Liver (tissue), 3 donors: ENCODE results near the gene FAM78A.

Experiments used
- ATF3 ChIP-seq: IDR thresholded peaks from 2 replicates; pipeline ENCODE4 v1.6.1; 2016; ENCODE audit warnings: antibody characterized with exemption
- CTCF ChIP-seq: fragments of 150-350 bp; IDR thresholded peaks from 2 replicates; pipeline ENCODE4 v1.5.1; 2017; ENCODE audit warnings: improper control_type of control experiment, low read depth, low read length; ENCODE audit not compliant: missing input control
- GABPA ChIP-seq, 2 donors: IDR thresholded peaks in 1 of 2; conservative IDR thresholded peaks in 1 of 2; 2 replicates each; pipeline ENCODE4 v1.6.1; 2016; ENCODE audit warnings: antibody characterized with exemption in 2 of 2, mild to moderate bottlenecking in 1 of 2, moderate library complexity in 1 of 2
- HNF4G ChIP-seq: IDR thresholded peaks from 2 replicates; pipeline ENCODE4 v1.6.1; 2016; ENCODE audit warnings: antibody characterized with exemption
- JUND ChIP-seq, 2 donors: IDR thresholded peaks; 2 replicates each; pipeline ENCODE4 v1.6.1; 2016; ENCODE audit warnings: antibody characterized with exemption in 2 of 2
- MAX ChIP-seq: IDR thresholded peaks from 2 replicates; pipeline ENCODE4 v1.6.1; 2016; ENCODE audit warnings: antibody characterized with exemption
- RAD21 ChIP-seq, 2 donors: IDR thresholded peaks; 2 replicates each; pipeline ENCODE4 v1.6.1; 2016; ENCODE audit warnings: antibody characterized with exemption in 2 of 2, mild to moderate bottlenecking in 2 of 2
- REST ChIP-seq: IDR thresholded peaks from 2 replicates; pipeline ENCODE4 v1.6.1; 2016; ENCODE audit warnings: antibody characterized with exemption, mild to moderate bottlenecking
- RXRA ChIP-seq, 2 donors: IDR thresholded peaks; 2 replicates each; pipeline ENCODE4 v1.6.1; 2017 to 2018; ENCODE audit warnings: antibody characterized with exemption in 2 of 2, mild to moderate bottlenecking in 1 of 2
- TAF1 ChIP-seq: conservative IDR thresholded peaks from 2 replicates; pipeline ENCODE4 v1.6.1; 2016; ENCODE audit warnings: antibody characterized with exemption, mild to moderate bottlenecking
- YY1 ChIP-seq: IDR thresholded peaks from 2 replicates; pipeline ENCODE4 v1.6.1; 2016; ENCODE audit warnings: antibody characterized with exemption, mild to moderate bottlenecking
- ZBTB33 ChIP-seq: IDR thresholded peaks from 2 replicates; pipeline ENCODE4 v1.6.1; 2016; ENCODE audit warnings: antibody characterized with exemption
- donor health status: healthy.
- donor health status: healthy.

- no peak for TF ChIP-seq CTCF
- TF ChIP-seq RAD21 (IDR thresholded peaks at IDR 0.05) = no peak
- TF ChIP-seq GABPA (IDR thresholded peaks at IDR 0.05 in 1 of 2, conservative IDR thresholded peaks at IDR 0.05 in 1 of 2) = peak in 1 of 2 donors; percentile 19
- TF ChIP-seq YY1 = peak; percentile 27
- TF ChIP-seq MAX = no peak
- no peak for TF ChIP-seq RXRA (IDR thresholded peaks at IDR 0.05)
- no peak for TF ChIP-seq REST
- no peak for TF ChIP-seq TAF1
- TF ChIP-seq ZBTB33 = no peak
- TF ChIP-seq JUND (IDR thresholded peaks at IDR 0.05) = no peak
- no peak for TF ChIP-seq HNF4G
- no peak for TF ChIP-seq ATF3
Observed at GRCh38 chr9:131270171-131271015, 5.9 kb downstream of the FAM78A start.
